HG03064 (cell line): ENCODE results near the gene ZCCHC8.
"Not testable (repeated sequence)": the region's sequence is repeated elsewhere in the genome, so short reads cannot be mapped to it uniquely, and the experiment has no call there.

Source experiments
- ATAC-seq: cut with Tn5 transposase; IDR thresholded peaks from one replicate; pipeline ENCODE4 v1.9.1; 2021; ENCODE audit warnings: low read depth; ENCODE audit not compliant: unreplicated experiment

ZCCHC8 gene

GRCh38 chr12:122513028-122513427 lies 12.3 kb upstream of the ZCCHC8 start:
- not testable (repeated sequence) for ATAC-seq

DNA sequence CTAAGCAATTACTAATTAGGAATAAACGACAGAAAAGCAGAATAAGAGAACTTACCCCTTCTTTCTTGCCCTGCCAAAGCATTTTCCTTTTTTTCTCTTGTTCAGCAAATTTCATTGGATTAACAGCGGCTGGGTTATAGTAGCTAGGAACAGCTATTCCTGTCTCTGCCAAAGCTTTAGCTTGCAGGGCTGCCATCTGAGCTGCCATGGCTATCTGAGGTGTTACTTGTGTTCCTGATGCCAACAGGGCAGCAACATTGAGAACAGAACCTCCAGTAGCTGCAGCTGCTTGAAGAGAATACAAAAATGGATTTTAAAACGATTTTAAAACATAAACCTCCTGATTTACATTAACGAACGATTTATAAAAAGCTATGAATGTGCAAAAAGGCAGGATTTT lies 7.4 kb upstream of the ZCCHC8 start:
- no peak for ATAC-seq

DNA sequence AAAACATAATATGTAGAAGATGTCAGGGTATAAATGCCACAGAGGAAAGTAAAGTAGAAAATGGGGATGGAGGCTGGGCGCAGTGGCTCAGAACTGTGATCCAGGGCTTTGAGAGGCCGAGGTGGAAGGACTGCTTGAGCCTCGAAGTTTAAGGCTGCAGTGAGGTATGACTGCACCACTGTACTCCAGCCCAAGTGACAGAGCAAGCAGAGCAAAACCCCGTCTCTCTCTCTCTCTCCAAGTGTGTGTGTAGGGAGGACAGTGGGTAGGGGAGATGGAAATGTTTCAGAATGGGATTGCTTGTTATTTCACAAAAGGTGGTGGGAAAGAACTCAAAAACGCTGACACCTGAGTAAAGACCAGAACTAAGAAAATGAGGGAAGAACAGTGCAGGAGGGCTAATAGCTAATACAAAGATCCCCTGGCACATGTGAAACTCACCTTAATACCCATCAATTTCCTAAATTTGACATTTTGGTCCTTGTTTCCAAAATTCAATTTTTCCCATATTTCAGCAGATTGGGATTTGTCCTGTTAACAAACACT lies 5.7 kb upstream of the ZCCHC8 start:
- no peak for ATAC-seq

- no peak for ATAC-seq
Measured at GRCh38 chr12:122505419-122506051, 4.8 kb upstream of the ZCCHC8 start.

GRCh38 chr12:122503783-122504590 lies 3.3 kb upstream of the ZCCHC8 start:
- no peak for ATAC-seq

- no peak for ATAC-seq
Measured at GRCh38 chr12:122503147-122503751, 2.5 kb upstream of the ZCCHC8 start.

DNA sequence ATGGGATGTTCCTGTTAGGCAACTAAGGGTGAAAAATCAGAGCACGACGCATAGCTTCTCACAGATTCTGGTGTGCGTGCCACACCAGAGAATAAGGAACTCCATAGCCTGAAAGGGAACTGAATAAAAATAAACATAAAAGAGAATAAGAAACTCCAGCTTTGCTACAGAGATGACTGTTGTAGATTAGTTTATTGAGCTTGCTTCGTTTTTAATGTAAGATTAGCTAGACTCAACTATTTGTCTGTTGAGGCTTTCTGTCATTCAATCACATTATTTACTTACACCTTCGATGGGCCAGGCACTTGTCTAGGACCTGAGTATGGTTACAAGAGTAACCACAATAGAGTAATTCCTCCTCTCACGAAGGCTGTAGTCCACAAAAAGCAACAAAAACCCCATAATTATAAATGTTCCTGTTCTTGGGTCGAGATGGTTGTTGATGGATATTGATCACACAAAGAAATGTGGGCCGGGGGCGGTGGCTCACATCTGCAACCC lies 807 bp upstream of the ZCCHC8 start:
- no peak for ATAC-seq

GRCh38 chr12:122499991-122500684 lies 594 bp downstream of the ZCCHC8 start:
- peak; percentile 3 for ATAC-seq

DNA sequence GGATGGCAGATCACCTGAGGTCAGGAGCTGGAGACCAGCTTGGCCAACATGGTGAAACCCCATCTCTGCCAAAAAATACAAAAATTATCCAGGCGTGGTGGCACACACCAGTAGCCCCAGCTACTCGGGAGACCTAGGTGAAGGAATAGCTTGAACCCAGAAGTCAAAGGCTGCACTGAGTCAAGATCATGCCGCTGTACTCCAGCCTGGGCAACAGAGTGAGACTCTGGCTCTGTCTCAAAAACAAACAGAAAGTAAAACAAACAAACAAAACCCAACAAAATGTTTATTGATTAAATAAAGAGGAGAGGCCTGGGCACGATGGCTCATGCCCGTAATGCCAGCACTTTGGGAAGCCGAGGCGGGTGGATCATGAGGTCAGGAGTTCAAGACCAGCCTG lies 5.5 kb downstream of the ZCCHC8 start:
- ATAC-seq: no peak

DNA sequence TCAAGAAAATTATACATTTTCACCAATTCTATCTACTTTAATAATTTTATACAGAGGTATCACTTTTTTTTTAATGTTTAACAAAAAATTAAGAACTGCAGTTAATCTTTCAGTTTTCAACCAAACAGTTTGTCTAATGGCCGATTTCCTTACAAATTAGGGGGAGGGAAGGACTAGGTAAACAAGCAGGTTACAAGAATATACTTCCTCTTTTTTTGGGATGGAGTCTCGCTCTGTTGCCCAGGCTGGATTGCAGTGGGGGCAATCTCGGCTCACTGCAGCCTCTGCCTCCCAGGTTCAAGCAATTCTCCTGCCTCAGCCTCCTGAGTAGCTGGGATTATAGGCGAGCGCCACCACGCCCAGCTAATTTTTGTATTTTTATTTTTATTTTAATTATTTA lies 7.5 kb downstream of the ZCCHC8 start:
- ATAC-seq: not testable (repeated sequence)

DNA sequence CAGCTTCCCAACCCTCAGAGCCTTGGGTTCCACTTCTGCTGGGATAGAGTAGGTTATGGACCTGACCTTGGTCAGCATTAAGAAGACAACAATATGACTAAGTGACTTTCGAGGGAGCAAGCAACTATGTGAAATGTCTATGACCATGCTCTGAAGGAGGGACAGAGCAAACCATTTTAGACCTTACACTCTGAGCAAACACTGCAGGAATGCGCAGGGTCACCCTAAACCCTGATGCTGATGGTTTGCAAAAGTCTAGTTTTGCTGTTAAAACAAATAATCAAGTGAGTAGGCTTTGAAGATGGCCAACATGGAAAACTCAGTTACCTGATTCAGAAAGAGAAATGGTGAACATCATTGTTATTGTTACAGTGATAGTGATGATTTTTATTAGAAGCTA lies 8.7 kb downstream of the ZCCHC8 start:
- no peak for ATAC-seq

DNA sequence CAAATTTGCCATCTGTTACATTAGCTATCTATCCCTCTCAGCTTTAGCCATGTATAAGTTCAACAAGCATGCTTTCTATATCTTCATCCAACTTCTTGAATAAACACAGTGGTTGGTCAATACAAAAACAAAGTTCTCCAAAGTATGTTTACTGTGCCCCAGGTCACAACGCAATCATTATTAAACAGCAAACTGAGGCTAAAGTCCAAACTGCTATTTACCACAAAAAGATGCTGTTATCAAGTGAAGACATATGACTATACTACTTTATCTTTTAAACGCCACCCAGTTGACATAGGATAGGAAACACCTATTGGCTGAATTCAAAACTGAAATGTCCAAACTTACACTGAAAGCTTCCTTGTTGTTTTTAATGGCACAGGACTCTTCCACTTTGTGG lies 11.7 kb downstream of the ZCCHC8 start:
- ATAC-seq: no peak

DNA sequence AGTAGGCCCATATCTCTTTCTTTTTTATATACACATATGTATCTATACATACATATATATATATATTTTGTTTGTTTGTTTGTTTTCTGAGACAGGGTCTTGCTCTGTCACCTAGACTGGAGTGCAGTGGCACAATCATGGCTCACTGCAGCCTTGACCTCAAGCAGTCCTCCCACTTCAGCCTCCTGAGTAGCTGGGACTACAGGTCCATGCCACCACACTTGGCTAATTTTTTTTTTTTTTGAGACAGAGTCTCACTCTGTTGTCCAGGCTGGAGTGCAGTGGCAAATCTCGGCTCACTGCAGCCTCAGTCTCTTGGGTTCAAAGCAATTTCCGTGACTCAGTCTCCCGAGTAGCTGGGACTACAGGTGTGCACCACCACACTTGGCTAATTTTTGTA lies 12.9 kb downstream of the ZCCHC8 start:
- not testable (repeated sequence) for ATAC-seq

DNA sequence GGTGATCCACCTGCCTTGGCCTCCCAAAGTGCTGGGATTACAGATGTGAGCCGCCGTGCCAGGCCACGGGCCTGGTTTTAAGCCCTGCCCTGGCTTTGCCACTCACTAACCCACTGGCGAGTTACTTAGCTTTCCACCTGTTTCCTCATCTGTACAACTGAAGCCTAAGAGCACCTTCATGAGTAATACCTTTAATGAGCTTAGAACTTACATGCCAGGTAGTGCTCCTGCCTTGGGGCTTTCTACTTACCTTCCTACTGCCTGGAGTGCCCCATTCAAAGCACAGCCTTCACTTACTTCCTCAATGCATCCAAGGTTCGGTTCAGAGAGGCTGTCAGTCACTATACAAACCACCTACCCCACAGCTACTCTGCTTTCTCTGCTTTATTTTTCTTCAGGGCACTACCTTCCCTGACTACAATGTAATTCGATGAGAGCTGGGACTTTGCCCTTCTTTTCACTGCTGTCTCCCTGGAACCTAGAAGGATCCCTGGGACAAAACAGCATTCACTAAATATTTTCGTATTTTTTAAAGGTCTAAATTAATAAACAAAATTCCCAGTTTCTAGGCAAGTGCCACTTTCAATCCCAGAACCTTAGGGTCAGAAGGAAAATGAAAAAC lies 13.8 kb downstream of the ZCCHC8 start:
- ATAC-seq: no peak

DNA sequence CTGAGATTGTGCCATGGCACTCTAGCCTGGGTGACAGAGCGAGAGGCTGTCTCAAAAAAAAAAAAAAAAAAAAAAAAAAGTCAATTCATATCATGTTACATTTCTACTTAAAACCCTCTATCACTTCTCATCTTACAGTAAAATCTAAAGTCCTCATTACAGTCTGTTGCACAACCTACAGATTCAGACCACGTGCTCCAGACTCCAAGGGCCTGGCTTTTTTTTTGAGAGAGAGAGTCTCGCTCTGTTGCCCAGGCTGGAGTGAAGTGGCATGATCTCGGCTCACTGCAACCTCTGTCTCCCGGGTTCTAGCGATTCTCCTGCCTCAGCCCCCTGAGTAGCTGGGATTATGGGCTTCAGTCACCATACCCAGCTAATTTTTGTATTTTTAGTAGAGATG lies 14.4 kb downstream of the ZCCHC8 start:
- not testable (repeated sequence) for ATAC-seq

GRCh38 chr12:122484385-122484784 lies 16.3 kb downstream of the ZCCHC8 start:
- not testable (repeated sequence) for ATAC-seq

- no peak for ATAC-seq
Measured at GRCh38 chr12:122483969-122484368, 16.8 kb downstream of the ZCCHC8 start.

GRCh38 chr12:122481861-122482260 lies 18.9 kb downstream of the ZCCHC8 start:
- no peak for ATAC-seq

GRCh38 chr12:122480753-122481152 lies 20.0 kb downstream of the ZCCHC8 start:
- no peak for ATAC-seq

GRCh38 chr12:122474324-122474716 lies 26.4 kb downstream of the ZCCHC8 start:
- no peak for ATAC-seq
